H9 (cell line): ENCODE measurements around the gene NAPA. TPM values are rescaled to one million over a fixed set of nuclear protein-coding genes. Genes with fewer than 3 reads are reported as not detected.

Experiments used
- DNase-seq: peaks from one replicate; pipeline ENCODE4 v3.0.0-alpha.2; 2017
- H2AFZ ChIP-seq: one replicate; pipeline ENCODE4 v1.6.1; 2013; ENCODE audit warnings: mild to moderate bottlenecking, low read length, control low read depth, moderate library complexity
- H2AK5ac ChIP-seq: 2 replicates; pipeline ENCODE4 v1.6.1; 2013; ENCODE audit warnings: low read length, control low read depth, mixed read lengths; ENCODE audit not compliant: insufficient read length
- H2BK120ac ChIP-seq: one replicate; pipeline ENCODE4 v1.6.1; 2013; ENCODE audit warnings: low read depth, mild to moderate bottlenecking, low read length, control low read depth, inconsistent platforms; ENCODE audit not compliant: poor library complexity, severe bottlenecking
- H2BK12ac ChIP-seq: 2 replicates; pipeline ENCODE4 v1.6.1; 2013; ENCODE audit warnings: low read length, control low read depth, mixed read lengths, low read depth; ENCODE audit not compliant: insufficient read length
- H2BK15ac ChIP-seq: 2 replicates; pipeline ENCODE4 v1.6.1; 2013; ENCODE audit warnings: low read depth, low read length, control low read depth
- H2BK20ac ChIP-seq: one replicate; pipeline ENCODE4 v1.6.1; 2013; ENCODE audit warnings: low read depth, mild to moderate bottlenecking, low read length, control low read depth, inconsistent platforms; ENCODE audit not compliant: poor library complexity, severe bottlenecking
- H2BK5ac ChIP-seq: 2 replicates; pipeline ENCODE4 v1.6.1; 2013; ENCODE audit warnings: low read length, control low read depth, mixed read lengths; ENCODE audit not compliant: insufficient read length
- H3K14ac ChIP-seq: 2 replicates; pipeline ENCODE4 v1.6.1; 2013; ENCODE audit warnings: low read length, control low read depth; ENCODE audit not compliant: insufficient read depth
- H3K18ac ChIP-seq: 2 replicates; pipeline ENCODE4 v1.6.1; 2013; ENCODE audit warnings: low read depth, mild to moderate bottlenecking, mixed read lengths, low read length, control low read depth; ENCODE audit not compliant: insufficient read length
- H3K23ac ChIP-seq: 2 replicates; pipeline ENCODE4 v1.6.1; 2013; ENCODE audit warnings: low read length, control low read depth, mixed read lengths, low read depth; ENCODE audit not compliant: insufficient read length
- H3K23me2 ChIP-seq: 2 replicates; pipeline ENCODE4 v1.6.1; 2013; ENCODE audit warnings: low read depth, mild to moderate bottlenecking, mixed read lengths, low read length, control low read depth; ENCODE audit not compliant: insufficient read length, poor library complexity, severe bottlenecking
- H3K27ac ChIP-seq: 2 replicates; pipeline ENCODE4 v1.5.1; 2013; ENCODE audit warnings: low read length, control low read depth, mixed read lengths, low read depth; ENCODE audit not compliant: insufficient read length
- H3K27me3 ChIP-seq: 2 replicates; pipeline ENCODE4 v1.6.1; 2013; ENCODE audit warnings: low read length, control low read depth, inconsistent platforms; ENCODE audit not compliant: insufficient read depth
- H3K4ac ChIP-seq: 2 replicates; pipeline ENCODE4 v1.6.1; 2013; ENCODE audit warnings: low read depth, mild to moderate bottlenecking, control low read depth, inconsistent platforms, low read length, moderate library complexity
- H3K4me1 ChIP-seq: 2 replicates; pipeline ENCODE4 v1.6.1; 2013; ENCODE audit warnings: low read length, control low read depth, inconsistent platforms; ENCODE audit not compliant: insufficient read depth
- H3K4me2 ChIP-seq: 2 replicates; pipeline ENCODE4 v1.6.1; 2013; ENCODE audit warnings: low read length, control low read depth, mixed read lengths; ENCODE audit not compliant: insufficient read length, insufficient read depth
- H3K56ac ChIP-seq: 2 replicates; pipeline ENCODE4 v1.6.1; 2013; ENCODE audit warnings: low read depth, mild to moderate bottlenecking, mixed read lengths, low read length, control low read depth; ENCODE audit not compliant: insufficient read length
- H3K79me1 ChIP-seq: 2 replicates; pipeline ENCODE4 v1.6.1; 2013; ENCODE audit warnings: low read depth, mild to moderate bottlenecking, moderate library complexity, low read length, control low read depth, inconsistent platforms; ENCODE audit not compliant: insufficient read depth, poor library complexity, severe bottlenecking
- H3K79me2 ChIP-seq: 2 replicates; pipeline ENCODE4 v1.6.1; 2013; ENCODE audit warnings: low read length, control low read depth, inconsistent platforms; ENCODE audit not compliant: insufficient read depth
- H3K9ac ChIP-seq: 2 replicates; pipeline ENCODE4 v1.6.1; 2013; ENCODE audit warnings: low read length, control low read depth, mixed read lengths; ENCODE audit not compliant: insufficient read length; ENCODE audit errors: extremely low read depth
- H3K9me3 ChIP-seq: one replicate; pipeline ENCODE4 v1.6.1; 2013; ENCODE audit warnings: low read depth, low read length, inconsistent platforms; ENCODE audit not compliant: control insufficient read depth
- H3T11ph ChIP-seq: one replicate; pipeline ENCODE4 v1.6.1; 2013; ENCODE audit warnings: mild to moderate bottlenecking, low read length, control low read depth, inconsistent platforms
- H4K20me1 ChIP-seq: one replicate; pipeline ENCODE4 v1.6.1; 2013; ENCODE audit not compliant: control insufficient read depth, insufficient read length, insufficient read depth
- H4K5ac ChIP-seq: 2 replicates; pipeline ENCODE4 v1.6.1; 2013; ENCODE audit warnings: low read depth, mild to moderate bottlenecking, mixed read lengths, low read length, control low read depth; ENCODE audit not compliant: insufficient read length
- H4K8ac ChIP-seq: replicated peaks from 2 replicates; pipeline ENCODE4 v1.6.1; 2013; ENCODE audit warnings: low read length, control low read depth, mixed read lengths, low read depth; ENCODE audit not compliant: insufficient read length
- H4K91ac ChIP-seq: 2 replicates; pipeline ENCODE4 v1.6.1; 2013; ENCODE audit warnings: low read depth, mild to moderate bottlenecking, moderate library complexity, mixed read lengths, low read length, control low read depth; ENCODE audit not compliant: insufficient read length
- H3K27ac Mint-ChIP-seq, 3 experiments: 2 replicates in 2 of 3; 3 replicates in 1 of 3; pipeline ENCODE4 v1.8.0; 2020 to 2021; ENCODE audit warnings: mixed read lengths in 3 of 3, mild to moderate bottlenecking in 1 of 3, moderate library complexity in 1 of 3
- H3K27me3 Mint-ChIP-seq: 2 replicates; pipeline ENCODE4 v1.8.0; 2021; ENCODE audit warnings: low read depth, mild to moderate bottlenecking, moderate library complexity, mixed read lengths
- H3K36me3 Mint-ChIP-seq, 3 experiments: 2 replicates in 2 of 3; 3 replicates in 1 of 3; pipeline ENCODE4 v1.8.0; 2020 to 2021; ENCODE audit warnings: low read depth in 3 of 3, mixed read lengths in 3 of 3; ENCODE audit not compliant: insufficient read depth in 1 of 3
- H3K4me1 Mint-ChIP-seq, 2 experiments: 2 replicates each; pipeline ENCODE4 v1.8.0; 2020; ENCODE audit warnings: mixed read lengths in 2 of 2
- H3K4me3 Mint-ChIP-seq, 2 experiments: 2 replicates in 1 of 2; 3 replicates in 1 of 2; pipeline ENCODE4 v1.8.0; 2020 to 2021; ENCODE audit warnings: mild to moderate bottlenecking in 2 of 2, mixed read lengths in 2 of 2, moderate library complexity in 1 of 2
- H3K9me3 Mint-ChIP-seq, 2 experiments: 2 replicates in 1 of 2; 3 replicates in 1 of 2; pipeline ENCODE4 v1.8.0; 2020; ENCODE audit warnings: mild to moderate bottlenecking in 2 of 2, mixed read lengths in 2 of 2, moderate library complexity in 1 of 2
- WGBS: extraction: QIAGEN DNeasy Blood & Tissue Kit; methylation state at CpG from one replicate; pipeline ENCODE4 v1.1.7; 2013; ENCODE audit warnings: missing lambda C conversion rate, low lambda C conversion rate, mixed read lengths; ENCODE audit not compliant: insufficient read length; ENCODE audit errors: extremely low coverage; 5-methylcytosine and 5-hydroxymethylcytosine counted together
- total RNA-seq: library from RNA; stranded (reverse); gene quantifications from 2 replicates; pipeline ENCODE4 v1.2.1, GENCODE V29; 2021
- TF ChIP-seq, protein P1 (sequence below): fragments of 200-600 bp; sonication (generic); conservative IDR thresholded peaks from 3 replicates; pipeline ENCODE4 v1.8.0; 2021; ENCODE audit warnings: antibody characterized with exemption, mild to moderate bottlenecking

The NAPA gene
- total RNA-seq, 1 experiment from 2014 or later: 62.8 TPM

DNA sequence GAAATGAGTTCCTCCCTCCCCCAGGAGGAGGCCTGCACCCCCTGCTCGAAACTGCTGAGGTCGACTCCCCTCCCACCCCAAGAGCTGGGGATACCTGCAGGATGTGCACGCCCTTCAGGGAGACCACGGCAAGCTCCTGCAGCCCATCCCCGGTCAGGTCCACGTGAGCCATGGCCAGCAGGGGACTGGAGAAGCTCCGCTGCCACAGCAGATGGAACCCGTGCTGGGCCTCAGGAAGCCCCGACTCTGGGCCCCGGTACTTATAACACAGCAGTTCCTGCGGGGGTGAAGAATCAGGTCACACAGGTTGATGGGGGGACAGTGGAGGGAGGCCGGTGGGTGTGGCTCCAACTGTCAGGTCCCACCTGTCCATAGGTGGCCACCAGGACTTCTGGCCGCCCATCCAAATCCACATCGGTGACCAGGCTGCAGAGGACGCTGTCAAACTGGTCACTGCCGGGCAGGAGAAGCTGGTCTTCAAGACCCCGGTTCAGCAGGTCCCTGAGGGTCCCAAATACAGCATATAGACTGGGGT is 38.4 kb downstream of the NAPA start:
- no peak overlapping the region for H4K8ac ChIP-seq
- no CpG with 5 or more reads among the region's 17 CpGs for WGBS
- no peaks in the 10 kb centered on the region for H3K27me3 ChIP-seq
- Mint-ChIP-seq H3K27ac (no peak overlapping the region), H3K4me3 (no peak overlapping the region; a peak in 1 of 5 replicates), H3K4me1 (peaks cover 12 to 18% of the 10 kb centered on the region in 2 experiments), H3K27me3 (peaks cover 4% of the 10 kb centered on the region; the same call in 1 of the 2 replicates), H3K9me3 (peaks cover 0 to 2% of the 10 kb centered on the region in 2 experiments; a peak in 2 of 5 replicates), H3K36me3 (peaks cover 0 to 9% (median 4%) of the 10 kb centered on the region in 3 experiments; a peak in 4 of 7 replicates)
- no peak overlapping the region for H3K9ac ChIP-seq
- H4K91ac ChIP-seq: no peak overlapping the region
- H2BK15ac ChIP-seq: no peak overlapping the region
- no peak overlapping the region for H2BK5ac ChIP-seq
- H3K56ac ChIP-seq: no peak overlapping the region
- no peak overlapping the region for H2AFZ ChIP-seq
- no peak overlapping the region for H3K4ac ChIP-seq
- no peaks in the 10 kb centered on the region for H3K4me1 ChIP-seq
- no peak overlapping the region for H2BK20ac ChIP-seq
- no peak for DNase-seq
- H3K27ac ChIP-seq: no peak overlapping the region
- no peak overlapping the region for H3K14ac ChIP-seq
- no peak overlapping the region for H3T11ph ChIP-seq
- no peak overlapping the region for H3K18ac ChIP-seq
- H2BK12ac ChIP-seq: no peak overlapping the region
- H3K79me2 ChIP-seq: no peaks in the 10 kb centered on the region
- no peak overlapping the region for H3K4me2 ChIP-seq
- no peaks in the 10 kb centered on the region for H3K79me1 ChIP-seq
- H4K5ac ChIP-seq: no peak overlapping the region
- H2BK120ac ChIP-seq: no peak overlapping the region
- no peak overlapping the region for H3K23ac ChIP-seq
- H2AK5ac ChIP-seq: no peak overlapping the region
- H3K23me2 ChIP-seq: peaks cover 1% of the 10 kb centered on the region
- H4K20me1 ChIP-seq: no peaks in the 10 kb centered on the region
- H3K9me3 ChIP-seq: no peaks in the 10 kb centered on the region
- TF ChIP-seq, protein P1, sequence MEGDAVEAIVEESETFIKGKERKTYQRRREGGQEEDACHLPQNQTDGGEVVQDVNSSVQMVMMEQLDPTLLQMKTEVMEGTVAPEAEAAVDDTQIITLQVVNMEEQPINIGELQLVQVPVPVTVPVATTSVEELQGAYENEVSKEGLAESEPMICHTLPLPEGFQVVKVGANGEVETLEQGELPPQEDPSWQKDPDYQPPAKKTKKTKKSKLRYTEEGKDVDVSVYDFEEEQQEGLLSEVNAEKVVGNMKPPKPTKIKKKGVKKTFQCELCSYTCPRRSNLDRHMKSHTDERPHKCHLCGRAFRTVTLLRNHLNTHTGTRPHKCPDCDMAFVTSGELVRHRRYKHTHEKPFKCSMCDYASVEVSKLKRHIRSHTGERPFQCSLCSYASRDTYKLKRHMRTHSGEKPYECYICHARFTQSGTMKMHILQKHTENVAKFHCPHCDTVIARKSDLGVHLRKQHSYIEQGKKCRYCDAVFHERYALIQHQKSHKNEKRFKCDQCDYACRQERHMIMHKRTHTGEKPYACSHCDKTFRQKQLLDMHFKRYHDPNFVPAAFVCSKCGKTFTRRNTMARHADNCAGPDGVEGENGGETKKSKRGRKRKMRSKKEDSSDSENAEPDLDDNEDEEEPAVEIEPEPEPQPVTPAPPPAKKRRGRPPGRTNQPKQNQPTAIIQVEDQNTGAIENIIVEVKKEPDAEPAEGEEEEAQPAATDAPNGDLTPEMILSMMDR: no peak
